Frontal cortex (tissue), 4 donors: ENCODE data around the gene UNC5CL. TPM values are rescaled to one million over a fixed set of nuclear protein-coding genes. Genes with fewer than 3 reads are reported as not detected.
"Not testable (repeated sequence)": the region's sequence is repeated elsewhere in the genome, so short reads cannot be mapped to it uniquely, and the experiment has no call there.

ENCODE experiments used
- DNase-seq, 2 donors: peaks; one replicate each; pipeline ENCODE4 v3.0.0; 2012; ENCODE audit warnings: low spot score in 2 of 2
- FAIRE-seq: peaks from 2 replicates; lab custom pipeline; 2012; peaks lifted over from hg19 to GRCh38; lab: Jason Lieb, UNC
- total RNA-seq: library from RNA; depleted of rRNA; stranded (reverse); fragments of >200 nt; gene quantifications from one replicate; pipeline ENCODE4 v1.2.3, GENCODE V29; 2014
- donor health status: control.
- donor health status: control.
- donor health status: control.

Gene UNC5CL
- total RNA-seq, 1 donor from 2014 or later: under 0.01 TPM

DNA sequence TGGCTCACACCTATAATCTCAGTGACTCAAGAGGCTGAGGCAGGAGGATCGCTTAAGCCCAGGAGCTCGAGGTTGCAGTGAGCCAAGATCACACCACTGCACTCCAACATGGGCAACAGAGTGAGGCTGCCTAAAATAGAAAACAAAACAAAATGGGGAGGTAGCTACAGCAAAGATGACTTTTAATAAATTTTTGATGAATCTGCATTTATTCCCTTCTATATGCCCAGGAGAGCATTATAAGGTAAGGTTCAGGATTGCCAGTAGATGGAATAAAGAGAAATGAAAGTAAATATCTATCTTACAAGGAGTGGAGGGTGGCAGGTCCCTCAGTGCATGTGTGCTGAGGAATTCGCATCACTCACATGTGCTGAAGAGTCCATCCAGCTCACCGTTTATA lies 24.2 kb downstream of the UNC5CL start:
- no peak for DNase-seq

DNA sequence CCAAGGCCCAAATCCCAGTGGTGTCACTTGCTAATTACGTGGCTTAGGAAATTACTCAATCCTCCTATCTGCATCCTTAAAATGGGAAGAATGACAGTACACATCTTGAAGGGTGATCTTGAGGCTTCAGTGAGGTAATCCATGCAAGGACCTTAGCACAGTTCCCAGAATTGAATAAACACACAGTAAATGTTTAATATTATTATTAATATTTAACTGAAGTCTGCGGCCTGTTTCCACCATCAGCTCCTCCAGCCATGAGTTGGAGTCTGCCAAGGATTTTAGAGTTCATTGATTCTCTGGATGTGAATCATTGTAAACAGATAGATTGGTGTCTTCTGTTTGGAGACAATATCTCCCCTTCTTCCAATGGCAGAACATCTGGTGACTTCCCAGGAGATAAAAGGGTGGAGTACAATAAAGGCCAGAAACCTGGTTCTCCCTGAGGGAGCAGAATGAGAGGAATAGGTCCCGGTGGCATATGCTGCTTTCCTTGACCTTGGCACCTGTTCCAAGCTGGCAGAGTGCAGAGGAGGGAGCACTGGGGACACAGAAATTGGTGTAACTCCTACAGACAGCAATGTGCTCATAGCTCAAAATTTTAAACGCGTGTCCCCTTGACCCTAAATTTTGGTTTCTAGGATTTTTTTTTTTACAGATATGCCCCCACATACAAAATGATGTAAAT lies 25.4 kb downstream of the UNC5CL start:
- no peak for FAIRE-seq

More for the DNA sequence above, 24.2 kb downstream of the UNC5CL start:
- FAIRE-seq: no peak

DNA sequence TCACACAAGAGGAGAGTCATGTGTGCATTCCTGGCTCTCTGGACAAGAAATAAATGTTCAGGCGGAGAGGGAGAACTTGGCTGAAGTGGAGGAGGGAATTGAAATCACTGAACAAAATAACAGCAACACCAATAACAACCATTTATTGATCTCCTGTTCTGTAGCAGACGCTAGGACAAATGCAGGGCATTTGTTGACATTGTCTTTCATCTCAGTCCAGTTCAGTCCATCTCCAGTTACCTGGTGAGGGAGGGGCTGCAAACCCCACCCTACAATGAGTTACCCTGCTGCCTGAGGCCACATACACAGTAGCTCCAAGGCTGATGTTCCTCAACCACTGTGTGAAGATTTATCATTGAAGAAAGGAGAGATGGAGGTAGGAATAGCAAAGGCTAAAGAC lies 27.3 kb downstream of the UNC5CL start:
- no peak for DNase-seq
- FAIRE-seq: no peak

More for the DNA sequence above, 25.4 kb downstream of the UNC5CL start:
- DNase-seq: no peak

DNA sequence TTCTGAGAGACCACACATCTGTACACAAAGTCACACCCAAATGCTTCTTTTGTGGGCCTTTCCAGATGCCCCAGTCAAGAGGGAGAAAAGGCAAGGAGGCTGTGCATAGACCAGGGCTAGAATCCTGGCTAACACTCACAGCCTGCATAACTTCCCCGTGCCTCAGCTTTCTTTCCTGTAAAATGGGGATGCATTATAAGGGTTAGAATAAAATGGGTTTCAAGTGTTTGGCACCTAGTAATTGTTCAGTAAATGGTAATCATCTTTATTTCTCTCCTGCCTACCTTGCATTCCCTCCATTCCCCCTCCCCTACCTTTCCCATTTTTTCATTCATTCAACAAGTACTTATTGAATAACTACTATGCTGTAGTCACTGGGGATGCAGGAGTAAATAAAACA lies 29.4 kb downstream of the UNC5CL start:
- DNase-seq (no peak), FAIRE-seq (no peak)

DNA sequence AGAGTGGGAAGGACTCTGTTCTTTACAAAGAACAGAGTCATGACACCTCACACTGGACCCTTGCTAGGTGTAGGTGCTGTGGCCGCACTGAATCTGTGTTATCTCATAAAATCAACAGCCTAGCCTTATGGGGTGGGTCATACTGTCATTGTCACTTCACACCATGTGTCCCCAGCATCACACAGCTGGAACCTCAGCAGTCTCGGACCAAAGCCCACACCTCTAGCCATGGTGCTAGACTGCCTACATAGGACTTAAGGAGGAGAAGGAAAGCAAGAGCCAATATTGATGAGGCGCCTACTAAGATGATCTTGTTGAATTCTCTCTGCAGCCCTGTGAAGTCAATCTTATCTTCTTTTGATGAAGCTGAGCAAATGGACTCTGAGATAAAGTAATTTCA lies 31.0 kb downstream of the UNC5CL start:
- no peak for FAIRE-seq
- no peak for DNase-seq

DNA sequence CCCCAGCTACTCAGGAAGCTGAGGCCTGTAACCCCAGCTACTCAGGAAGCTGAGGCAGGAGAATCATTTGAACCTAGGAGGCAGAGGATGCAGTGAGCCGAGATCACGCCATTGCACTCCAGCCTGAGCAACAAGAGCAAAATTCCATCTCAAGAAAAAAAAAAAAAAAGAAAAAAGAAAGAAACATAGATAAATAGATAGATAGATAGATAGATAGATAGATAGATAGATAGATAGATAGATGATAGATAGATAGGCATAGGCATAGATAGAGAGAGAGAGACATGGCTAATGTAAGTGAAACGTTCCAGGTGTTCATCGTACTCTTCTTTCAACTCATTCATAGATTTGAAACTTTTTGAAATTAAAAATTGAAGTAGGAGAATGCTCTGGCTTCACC lies 32.0 kb downstream of the UNC5CL start:
- not testable (repeated sequence) for DNase-seq, FAIRE-seq

DNA sequence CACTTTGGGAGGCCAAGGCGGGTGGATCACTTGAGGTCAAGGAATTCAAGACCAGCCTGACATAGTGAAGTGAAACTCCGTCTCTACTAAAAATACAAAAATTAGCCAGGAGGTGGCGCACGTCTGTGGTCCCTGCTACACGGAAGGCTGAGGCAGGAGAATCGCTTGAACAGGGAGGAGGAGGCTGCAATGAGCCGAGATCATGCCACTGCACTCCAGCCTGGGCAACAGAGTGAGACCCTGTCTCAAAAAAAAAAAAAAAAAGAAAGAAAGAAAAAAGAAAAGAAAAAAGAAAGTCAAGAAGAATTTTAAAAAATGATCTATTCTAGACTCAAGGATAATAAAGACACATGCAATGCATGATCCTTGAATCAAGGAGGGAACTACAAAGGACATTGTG lies 32.8 kb downstream of the UNC5CL start:
- FAIRE-seq, DNase-seq: not testable (repeated sequence)

DNA sequence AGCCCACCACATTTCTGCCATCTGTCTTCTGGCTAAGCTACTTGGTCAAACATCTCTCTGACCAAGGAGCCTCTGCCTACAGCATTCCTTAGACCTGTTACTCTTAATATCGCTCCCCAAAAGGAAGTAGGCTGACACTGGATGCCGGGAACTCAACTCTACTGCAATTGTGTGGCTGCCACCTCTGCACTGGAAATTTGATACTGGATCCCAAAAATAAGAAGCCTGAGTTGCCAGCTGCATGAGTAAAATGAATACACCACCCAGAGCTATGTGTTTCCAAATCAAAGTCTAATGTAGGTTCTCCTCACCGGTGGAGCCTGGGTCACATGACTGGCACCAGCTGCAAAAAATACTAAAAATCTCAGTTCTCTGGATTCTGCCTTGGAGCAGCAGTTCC lies 36.9 kb downstream of the UNC5CL start:
- DNase-seq (no peak), FAIRE-seq (no peak)

DNA sequence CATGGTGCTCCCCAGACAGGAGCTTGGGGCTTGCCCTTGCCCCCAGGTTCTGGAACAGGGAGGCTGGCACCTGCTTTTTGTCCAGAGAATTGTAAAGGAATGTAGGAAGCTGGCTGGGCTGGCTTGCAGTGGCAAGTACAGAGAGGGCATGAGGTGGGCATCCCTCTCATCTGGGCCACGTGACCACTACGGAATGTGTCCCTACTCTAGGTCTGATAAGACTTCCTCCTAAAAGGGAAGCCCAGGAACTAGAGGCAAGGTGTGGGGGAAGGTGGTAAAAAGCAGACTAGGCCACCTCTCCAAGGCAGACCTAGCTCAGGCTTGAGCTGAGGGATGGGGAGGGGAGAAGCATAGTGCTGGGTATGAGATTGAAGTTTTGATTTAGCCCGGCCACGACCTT lies 38.8 kb downstream of the UNC5CL start:
- FAIRE-seq (no peak), DNase-seq (no peak)

DNA sequence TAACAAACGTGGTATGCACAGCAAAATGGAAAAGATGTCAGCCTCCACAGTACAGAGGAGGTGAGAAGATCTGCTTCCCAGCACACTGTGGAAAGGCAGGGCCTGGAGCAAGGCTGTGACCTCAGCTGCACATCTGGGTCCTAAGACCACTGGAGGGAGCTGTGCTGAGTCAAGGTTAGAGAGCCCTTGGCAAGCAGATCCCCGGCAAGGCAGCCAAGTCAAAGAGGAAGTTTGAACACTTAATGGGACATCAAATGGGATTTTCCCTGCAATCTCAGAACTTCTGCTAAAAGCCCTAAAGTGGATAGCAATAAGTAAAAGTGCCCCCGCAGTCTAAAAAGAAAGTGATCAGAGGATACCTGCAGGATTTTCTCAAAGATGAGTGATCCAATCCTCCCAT lies 39.5 kb downstream of the UNC5CL start:
- no peak for FAIRE-seq
- peak in 1 of 2 donors; percentile 16 for DNase-seq

DNA sequence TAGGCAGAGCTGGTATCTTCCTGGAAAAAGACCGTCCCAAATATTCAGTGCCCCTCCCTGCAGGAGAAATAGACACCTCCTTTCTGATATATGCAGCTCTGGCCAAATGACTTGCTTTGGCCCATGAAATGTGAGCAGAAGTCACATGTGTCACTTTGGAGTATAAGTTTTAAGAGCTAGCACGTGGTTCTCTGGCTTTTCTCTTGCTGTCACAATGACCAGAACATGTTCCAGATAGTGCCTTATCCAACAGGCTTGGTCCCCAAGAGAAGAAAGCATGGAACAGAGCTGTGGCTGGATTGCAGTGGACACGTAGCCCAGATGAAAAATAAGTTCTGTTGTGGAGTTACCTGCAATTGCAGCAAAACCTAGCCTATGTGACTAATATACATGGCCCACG lies 40.4 kb downstream of the UNC5CL start:
- DNase-seq (no peak), FAIRE-seq (no peak)

DNA sequence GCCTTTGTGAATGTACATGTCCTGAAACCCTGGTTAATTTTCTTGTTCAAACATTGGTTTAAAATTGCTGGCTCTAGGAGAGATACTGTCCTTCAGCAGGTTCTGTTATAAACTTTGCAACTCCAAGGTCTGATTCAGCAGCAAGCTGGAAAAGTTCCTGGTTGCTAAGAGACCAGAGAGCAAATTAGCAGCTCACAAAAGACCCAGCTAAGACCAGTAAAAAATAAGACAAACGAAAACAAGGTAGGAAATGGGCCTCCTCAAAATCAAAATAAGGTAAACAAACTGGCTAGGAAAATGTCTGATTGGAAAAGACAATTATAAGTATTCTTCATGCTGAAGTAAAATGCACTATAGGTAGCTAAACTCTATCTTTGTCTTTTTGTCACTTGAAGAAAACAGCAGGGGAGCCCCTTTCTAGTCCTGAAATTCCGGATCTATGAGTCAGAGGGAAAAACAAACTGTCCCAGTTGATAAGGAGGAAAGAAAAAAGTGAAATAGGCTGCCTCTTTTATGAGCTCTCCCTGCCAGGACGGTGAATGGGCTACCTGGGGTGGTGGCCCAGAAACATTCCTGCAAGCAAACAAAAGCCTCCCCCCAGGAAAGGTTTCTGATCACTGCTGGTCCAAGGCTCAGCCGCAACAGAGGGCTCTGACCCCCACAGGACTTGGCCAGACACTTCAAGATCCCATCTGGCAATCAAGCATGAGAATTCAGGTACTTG lies 41.6 kb downstream of the UNC5CL start:
- DNase-seq (peak in 1 of 2 donors; percentile 26), FAIRE-seq (no peak)

DNA sequence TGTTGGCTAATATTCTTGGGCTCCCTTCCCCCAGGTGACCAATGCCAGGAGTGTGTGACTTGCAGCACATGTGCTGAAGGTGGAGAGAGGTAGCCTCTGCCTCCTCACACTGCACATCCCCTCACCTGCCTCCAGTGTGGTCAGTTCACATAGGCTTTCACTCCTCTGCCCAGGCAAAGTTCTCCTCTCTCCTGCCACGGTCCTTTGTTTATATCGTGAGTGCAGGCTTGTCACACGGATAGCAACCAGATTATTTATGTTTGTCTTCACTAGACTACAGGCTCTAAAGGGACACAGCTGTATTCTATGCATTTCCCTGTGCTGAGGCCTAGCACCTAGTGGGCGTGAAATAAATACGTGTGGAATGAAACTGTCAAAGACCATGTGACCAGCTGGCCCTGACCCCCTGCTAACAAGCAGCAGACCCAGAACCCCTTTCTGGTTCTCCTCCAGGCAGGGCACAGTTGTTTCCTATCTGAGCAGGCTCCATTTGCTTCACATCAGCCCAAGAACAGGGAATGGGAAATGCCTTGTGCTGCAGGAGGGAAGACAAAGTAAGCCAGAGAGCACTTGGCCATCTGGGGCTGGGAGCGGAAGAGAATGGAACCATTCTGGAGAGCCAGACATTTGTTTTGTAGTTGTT lies 42.3 kb downstream of the UNC5CL start:
- DNase-seq (no peak), FAIRE-seq (no peak)

DNA sequence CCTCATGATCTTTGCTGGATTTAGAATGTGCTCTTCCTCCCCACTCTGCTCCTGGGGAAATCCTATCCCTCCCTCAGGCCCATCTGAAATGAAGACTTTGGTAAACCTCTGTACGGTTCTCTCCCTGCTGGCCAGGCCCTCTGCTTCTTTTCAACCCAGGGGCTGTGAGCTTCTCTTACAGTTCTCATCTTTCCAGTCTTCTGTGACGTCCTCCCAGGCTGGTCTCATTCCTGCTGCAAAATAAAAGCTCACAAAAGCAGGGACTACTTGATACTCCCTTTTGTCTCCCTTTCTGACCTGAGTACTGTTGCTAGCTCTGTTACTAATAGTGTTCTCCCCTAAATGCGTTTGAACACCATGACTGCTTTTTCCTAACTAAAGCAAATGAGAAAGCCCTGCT lies 46.3 kb downstream of the UNC5CL start:
- no peak for DNase-seq
- FAIRE-seq: no peak

DNA sequence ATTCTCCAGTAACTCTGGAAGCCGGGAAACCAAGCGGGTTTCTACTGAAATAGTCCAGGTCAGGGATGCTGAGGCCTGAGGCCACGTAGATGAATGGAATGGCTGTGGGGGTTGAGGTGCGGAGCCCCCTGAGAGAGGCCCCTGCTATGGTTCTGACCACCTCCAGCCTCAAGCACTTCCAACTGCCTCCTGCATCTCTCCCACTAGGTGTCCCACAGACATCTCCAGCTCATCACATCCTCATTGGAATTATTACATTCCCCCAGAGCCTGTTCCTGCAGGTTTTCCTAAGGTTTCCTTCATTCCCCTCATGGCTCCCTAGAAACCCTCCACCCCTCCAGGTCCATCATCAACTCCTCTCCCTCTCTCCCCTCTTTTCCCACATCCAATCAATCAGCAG lies 48.7 kb downstream of the UNC5CL start:
- FAIRE-seq: no peak
- DNase-seq: no peak

DNA sequence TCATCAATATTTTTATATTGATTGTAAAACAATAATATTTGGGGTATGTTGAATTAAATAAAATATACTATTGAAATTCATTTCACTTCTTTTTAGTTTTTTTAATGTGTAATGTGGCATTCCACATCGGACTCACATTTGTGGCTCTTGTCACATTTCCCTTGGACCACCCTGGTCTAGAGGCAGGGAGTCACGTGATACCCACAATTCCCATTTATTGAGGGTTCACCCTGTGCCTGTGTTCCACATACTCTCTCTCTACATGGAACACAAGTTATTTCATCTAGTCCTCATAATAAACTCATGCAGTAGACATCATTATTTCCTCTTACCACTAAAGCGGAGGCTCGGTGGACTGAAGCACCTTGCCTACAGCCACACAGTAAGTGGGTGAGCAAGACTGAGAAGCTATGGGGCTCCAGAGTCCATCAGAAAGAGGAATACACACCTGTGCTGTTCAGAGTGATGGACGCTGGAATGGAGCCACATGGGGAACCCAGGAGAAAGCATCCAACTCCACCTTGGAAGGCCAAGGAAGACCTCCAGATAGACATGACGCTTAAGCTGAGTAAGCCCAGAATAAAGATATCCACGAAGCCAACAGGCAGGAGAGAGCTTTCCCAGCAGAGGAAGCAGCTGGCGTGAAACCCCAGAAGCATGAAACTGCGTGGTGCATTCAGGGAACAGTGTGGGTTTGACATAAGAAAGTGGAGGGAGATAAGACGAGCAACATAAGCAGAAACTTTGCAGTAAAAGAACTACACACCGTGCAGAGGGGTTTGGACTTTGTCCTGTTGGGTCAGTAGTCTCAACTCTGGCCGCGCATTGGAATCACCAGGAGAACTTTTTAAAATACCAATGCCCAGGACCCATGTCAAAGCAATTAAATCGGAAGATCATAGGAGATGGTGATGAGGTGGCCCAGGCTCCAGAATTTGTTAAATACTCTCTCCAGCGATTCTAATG lies 49.5 kb downstream of the UNC5CL start:
- DNase-seq (no peak), FAIRE-seq (no peak)

DNA sequence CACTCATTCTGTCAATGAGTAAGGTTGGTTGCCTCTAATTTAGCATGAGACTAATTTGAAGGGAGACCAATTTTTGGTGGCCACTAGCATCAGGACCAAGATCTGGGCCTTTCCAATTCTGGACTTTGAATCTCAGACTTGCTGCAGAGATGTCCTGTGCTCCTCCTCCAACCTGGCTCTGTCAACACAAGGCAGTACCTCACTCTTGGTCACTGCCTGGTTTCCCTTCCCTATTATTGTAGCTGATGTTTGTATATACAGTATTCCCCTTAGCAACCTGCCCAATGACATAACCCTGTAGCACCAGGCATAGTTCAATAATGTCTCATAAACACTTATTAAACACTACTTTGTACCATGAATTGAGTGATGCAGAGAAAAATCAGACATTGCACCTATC lies 50.4 kb downstream of the UNC5CL start:
- no peak for DNase-seq
- no peak for FAIRE-seq

DNA sequence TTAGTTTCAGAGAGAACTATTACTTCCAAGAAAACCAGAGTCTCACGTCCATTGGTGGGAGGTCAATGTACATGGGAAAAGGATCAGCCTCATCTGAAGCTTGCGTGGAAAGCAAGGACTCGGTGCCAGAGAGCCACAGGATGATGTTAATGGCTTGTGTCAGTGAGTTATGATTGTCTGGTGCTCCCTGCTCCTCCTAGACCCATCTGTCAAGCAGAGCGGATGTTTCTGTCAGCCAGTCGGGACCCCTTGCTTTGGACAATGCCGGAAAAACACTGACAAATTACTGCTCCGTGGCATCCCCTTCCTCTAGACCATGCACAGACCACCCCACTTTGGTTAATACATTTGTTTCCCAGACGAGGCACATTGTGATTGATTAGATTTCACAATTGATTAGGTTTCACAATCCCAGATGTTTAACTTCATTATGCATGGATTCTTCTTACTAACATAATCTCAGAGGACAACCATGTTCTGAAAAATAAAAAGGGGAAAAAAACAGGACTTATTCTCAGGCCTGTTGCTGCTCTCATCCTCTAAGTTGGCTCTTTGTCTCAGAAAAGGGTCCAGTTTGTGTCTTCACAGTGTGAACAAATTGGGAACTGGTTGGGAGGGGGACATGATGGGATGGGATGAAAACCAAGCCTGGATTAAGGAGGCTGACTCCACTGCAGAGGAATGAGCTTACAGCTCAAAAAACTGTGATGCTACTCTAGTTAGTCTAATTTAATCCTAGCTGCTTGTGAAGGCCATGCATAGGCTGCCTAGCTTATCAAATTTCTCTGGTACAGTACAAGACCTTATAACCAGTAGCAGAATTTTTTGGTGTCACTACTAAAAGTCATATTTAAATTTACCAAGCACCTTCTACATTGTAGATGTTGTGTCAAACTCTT lies 51.9 kb downstream of the UNC5CL start:
- DNase-seq (no peak), FAIRE-seq (no peak)

DNA sequence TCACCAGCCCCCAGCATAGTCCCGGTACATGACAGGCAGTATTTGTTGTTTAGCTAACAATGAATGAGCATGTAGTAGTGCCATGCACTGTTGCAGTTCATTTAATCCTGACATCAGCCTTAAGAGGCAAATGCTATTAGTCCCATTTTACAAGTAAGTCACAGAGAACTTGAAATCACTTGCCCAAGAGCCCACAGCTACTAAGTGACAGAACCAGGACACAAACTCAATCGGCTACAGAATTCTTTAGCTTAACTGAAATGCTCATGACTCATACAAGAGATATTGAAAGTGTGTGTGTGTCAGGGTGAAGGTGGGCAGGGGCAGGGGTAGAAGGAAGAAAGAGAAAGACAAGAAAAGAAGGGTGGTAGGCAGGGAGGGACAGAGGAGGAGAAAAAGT lies 52.7 kb downstream of the UNC5CL start:
- DNase-seq: no peak
- FAIRE-seq: no peak
